ENCODE measurements around the gene FLT4. TPM values are rescaled to one million over a fixed set of nuclear protein-coding genes. Genes with fewer than 3 reads are reported as not detected.

FLT4 gene
- total RNA-seq, 1 donor from 2014 or later: 7.2 TPM

DNA sequence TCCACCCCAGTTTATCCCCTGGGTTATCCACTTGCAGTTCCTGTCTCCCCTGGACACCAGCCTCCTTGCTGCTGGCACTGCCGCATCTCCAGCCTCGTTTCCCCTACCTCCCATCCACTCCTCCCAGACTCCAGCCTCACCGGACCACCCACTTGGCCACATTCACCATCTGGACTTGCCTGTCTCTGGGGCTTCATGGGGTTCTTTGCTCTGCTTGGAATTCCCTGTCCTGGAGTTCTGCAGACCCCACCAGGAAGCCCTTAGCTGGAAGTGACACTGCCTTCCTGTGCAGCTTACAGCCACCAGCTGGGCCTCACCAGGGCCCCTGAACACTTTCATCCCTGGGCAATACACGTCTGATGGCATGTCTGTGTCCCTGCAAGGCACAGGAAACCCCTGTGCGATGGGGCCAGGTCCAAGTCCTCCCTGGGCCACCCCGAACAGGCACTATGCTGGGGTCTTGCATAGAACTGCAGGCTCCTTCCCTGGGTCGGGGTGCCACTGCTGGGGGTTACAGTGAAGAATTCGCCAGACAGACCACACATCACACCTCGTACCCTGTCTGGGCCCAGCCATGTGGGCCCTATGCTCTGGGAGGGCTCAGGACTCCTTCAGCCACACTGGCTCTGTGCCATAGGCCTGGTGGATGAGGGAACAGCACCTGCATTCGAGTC lies 3.0 kb downstream of the FLT4 start:
- Histone ChIP-seq H2AFZ (ENCODE audit: low read depth, low read length) (no peak overlapping the region), H3K27me3 (ENCODE audit: insufficient read depth, low read length) (peaks cover 31% of the 10 kb centered on the region), H3K4me2 (ENCODE audit: low read length) (no peak overlapping the region), H3K36me3 (ENCODE audit: insufficient read depth, low read length) (no peaks in the 10 kb centered on the region), H3K9me3 (ENCODE audit: insufficient read depth, low read depth, low read length) (no peaks in the 10 kb centered on the region), H3K79me2 (ENCODE audit: insufficient read depth, low read length) (no peaks in the 10 kb centered on the region), H3K4me1 (ENCODE audit: insufficient read depth, low read length) (peaks cover 4% of the 10 kb centered on the region), H4K20me1 (ENCODE audit: insufficient read depth, low read length) (no peaks in the 10 kb centered on the region), H3K4me3 (ENCODE audit: insufficient read depth, low read depth, low read length) (no peak overlapping the region), H3K9ac (ENCODE audit: low read length) (no peak overlapping the region), H3K27ac (ENCODE audit: low read depth, low read length) (no peak overlapping the region)
- DNase-seq (ENCODE audit: low read depth) (no peak), FAIRE-seq (no peak)
- Mint-ChIP-seq H3K27ac (ENCODE audit: unreplicated experiment) (no peak overlapping the region), H3K9me3 (ENCODE audit: unreplicated experiment) (peaks cover 4% of the 10 kb centered on the region), H3K4me3 (ENCODE audit: unreplicated experiment) (no peak overlapping the region), H3K4me1 (ENCODE audit: low read depth, unreplicated experiment) (peaks cover 10% of the 10 kb centered on the region), H3K27me3 (ENCODE audit: low read depth, unreplicated experiment) (peaks cover 53% of the 10 kb centered on the region), H3K36me3 (ENCODE audit: low read depth, unreplicated experiment) (no peaks in the 10 kb centered on the region)
- no peak for TF ChIP-seq EZH2 (IDR thresholded peaks at IDR 0.05; ENCODE audit: insufficient read depth, low read length)
- TF ChIP-seq, protein P1, sequence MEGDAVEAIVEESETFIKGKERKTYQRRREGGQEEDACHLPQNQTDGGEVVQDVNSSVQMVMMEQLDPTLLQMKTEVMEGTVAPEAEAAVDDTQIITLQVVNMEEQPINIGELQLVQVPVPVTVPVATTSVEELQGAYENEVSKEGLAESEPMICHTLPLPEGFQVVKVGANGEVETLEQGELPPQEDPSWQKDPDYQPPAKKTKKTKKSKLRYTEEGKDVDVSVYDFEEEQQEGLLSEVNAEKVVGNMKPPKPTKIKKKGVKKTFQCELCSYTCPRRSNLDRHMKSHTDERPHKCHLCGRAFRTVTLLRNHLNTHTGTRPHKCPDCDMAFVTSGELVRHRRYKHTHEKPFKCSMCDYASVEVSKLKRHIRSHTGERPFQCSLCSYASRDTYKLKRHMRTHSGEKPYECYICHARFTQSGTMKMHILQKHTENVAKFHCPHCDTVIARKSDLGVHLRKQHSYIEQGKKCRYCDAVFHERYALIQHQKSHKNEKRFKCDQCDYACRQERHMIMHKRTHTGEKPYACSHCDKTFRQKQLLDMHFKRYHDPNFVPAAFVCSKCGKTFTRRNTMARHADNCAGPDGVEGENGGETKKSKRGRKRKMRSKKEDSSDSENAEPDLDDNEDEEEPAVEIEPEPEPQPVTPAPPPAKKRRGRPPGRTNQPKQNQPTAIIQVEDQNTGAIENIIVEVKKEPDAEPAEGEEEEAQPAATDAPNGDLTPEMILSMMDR (IDR thresholded peaks at IDR 0.05; ENCODE audit: insufficient read depth, low read depth, low read length): no peak

GRCh38 chr5:180645274-180646204 lies 3.9 kb downstream of the FLT4 start:
- Mint-ChIP-seq H3K4me3 (ENCODE audit: unreplicated experiment) (no peak overlapping the region), H3K27ac (ENCODE audit: unreplicated experiment) (no peak overlapping the region), H3K36me3 (ENCODE audit: low read depth, unreplicated experiment) (no peaks in the 10 kb centered on the region), H3K9me3 (ENCODE audit: unreplicated experiment) (peaks cover 4% of the 10 kb centered on the region), H3K27me3 (ENCODE audit: low read depth, unreplicated experiment) (peaks cover 48% of the 10 kb centered on the region), H3K4me1 (ENCODE audit: low read depth, unreplicated experiment) (peaks cover 6% of the 10 kb centered on the region)
- FAIRE-seq (no peak), DNase-seq (ENCODE audit: low read depth) (no peak)
- H3K4me2 ChIP-seq (ENCODE audit: low read length): no peak overlapping the region
- H3K79me2 ChIP-seq (ENCODE audit: insufficient read depth, low read length): no peaks in the 10 kb centered on the region
- H3K9me3 ChIP-seq (ENCODE audit: insufficient read depth, low read depth, low read length): no peaks in the 10 kb centered on the region
- H2AFZ ChIP-seq (ENCODE audit: low read depth, low read length): no peak overlapping the region
- H3K9ac ChIP-seq (ENCODE audit: low read length): no peak overlapping the region
- H3K27ac ChIP-seq (ENCODE audit: low read depth, low read length): no peak overlapping the region
- H3K27me3 ChIP-seq (ENCODE audit: insufficient read depth, low read length): peaks cover 27% of the 10 kb centered on the region
- no peaks in the 10 kb centered on the region for H3K36me3 ChIP-seq (ENCODE audit: insufficient read depth, low read length)
- no peak overlapping the region for H3K4me3 ChIP-seq (ENCODE audit: insufficient read depth, low read depth, low read length)
- peaks cover 4% of the 10 kb centered on the region for H3K4me1 ChIP-seq (ENCODE audit: insufficient read depth, low read length)
- no peaks in the 10 kb centered on the region for H4K20me1 ChIP-seq (ENCODE audit: insufficient read depth, low read length)
- TF ChIP-seq EZH2 (IDR thresholded peaks at IDR 0.05; ENCODE audit: insufficient read depth, low read length): no peak
- TF ChIP-seq, protein P1 (IDR thresholded peaks at IDR 0.05; ENCODE audit: insufficient read depth, low read depth, low read length): no peak

Data from astrocyte (in vitro differentiated cells and primary cell).